ENCODE results near the gene MAT1A. TPM values are rescaled to one million over a fixed set of nuclear protein-coding genes. Genes with fewer than 3 reads are reported as not detected.

Gene MAT1A
- total and polyA plus RNA-seq, 2 experiments from 2014 or later: 38.3 to 62.1 TPM

DNA sequence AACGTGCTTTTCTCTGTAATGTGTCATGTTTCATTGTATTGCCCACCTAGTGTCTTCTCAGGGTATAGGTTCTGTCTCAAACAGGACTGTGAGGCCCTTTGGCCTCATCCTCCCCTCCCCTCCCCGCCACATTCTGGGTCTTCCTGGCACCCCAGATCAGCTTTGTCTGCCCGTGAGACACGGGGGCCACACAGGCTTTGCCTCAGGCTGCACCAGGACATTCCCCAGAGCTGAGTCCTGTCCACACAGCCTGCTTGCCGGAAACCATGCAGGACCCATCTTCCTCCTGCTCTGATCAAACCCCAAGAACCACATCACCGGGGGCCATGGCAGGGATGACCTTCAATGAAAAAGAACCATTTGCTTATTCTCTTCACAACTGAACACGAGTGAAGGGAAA, 18.6 kb downstream of the MAT1A start:
- TF ChIP-seq, protein P1, sequence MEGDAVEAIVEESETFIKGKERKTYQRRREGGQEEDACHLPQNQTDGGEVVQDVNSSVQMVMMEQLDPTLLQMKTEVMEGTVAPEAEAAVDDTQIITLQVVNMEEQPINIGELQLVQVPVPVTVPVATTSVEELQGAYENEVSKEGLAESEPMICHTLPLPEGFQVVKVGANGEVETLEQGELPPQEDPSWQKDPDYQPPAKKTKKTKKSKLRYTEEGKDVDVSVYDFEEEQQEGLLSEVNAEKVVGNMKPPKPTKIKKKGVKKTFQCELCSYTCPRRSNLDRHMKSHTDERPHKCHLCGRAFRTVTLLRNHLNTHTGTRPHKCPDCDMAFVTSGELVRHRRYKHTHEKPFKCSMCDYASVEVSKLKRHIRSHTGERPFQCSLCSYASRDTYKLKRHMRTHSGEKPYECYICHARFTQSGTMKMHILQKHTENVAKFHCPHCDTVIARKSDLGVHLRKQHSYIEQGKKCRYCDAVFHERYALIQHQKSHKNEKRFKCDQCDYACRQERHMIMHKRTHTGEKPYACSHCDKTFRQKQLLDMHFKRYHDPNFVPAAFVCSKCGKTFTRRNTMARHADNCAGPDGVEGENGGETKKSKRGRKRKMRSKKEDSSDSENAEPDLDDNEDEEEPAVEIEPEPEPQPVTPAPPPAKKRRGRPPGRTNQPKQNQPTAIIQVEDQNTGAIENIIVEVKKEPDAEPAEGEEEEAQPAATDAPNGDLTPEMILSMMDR (IDR thresholded peaks at IDR 0.05; ENCODE audit: poor library complexity): no peak
- TF ChIP-seq EZH2phosphoT487 (IDR thresholded peaks at IDR 0.05; ENCODE audit: low read depth, severe bottlenecking, unreplicated experiment): no peak
- TF ChIP-seq EZH2 (IDR thresholded peaks at IDR 0.05; ENCODE audit: borderline replicate concordance): no peak
- no peaks in the 10 kb centered on the region for H4K20me1 ChIP-seq (ENCODE audit: insufficient read depth, poor library complexity, severe bottlenecking)
- H3K9me3 ChIP-seq (ENCODE audit: low read depth): no peaks in the 10 kb centered on the region
- H3K27ac ChIP-seq: no peak overlapping the region
- H3K9me2 ChIP-seq (replicated peaks; ENCODE audit: insufficient read depth): no peaks in the 10 kb centered on the region
- no peaks in the 10 kb centered on the region for H3K79me2 ChIP-seq
- 89% methylated on average over 7 of the region's 7 CpGs for WGBS (ENCODE audit: low lambda C conversion rate, missing lambda C conversion rate)
- H3K4me3 ChIP-seq: no peak overlapping the region
- no peak overlapping the region for H3K4me2 ChIP-seq
- no peak for DNase-seq (ENCODE audit: low spot score)
- no peaks in the 10 kb centered on the region for H3K27me3 ChIP-seq
- H3K4me1 ChIP-seq (ENCODE audit: insufficient read depth): peaks cover 9% of the 10 kb centered on the region
- no peaks in the 10 kb centered on the region for H3K36me3 ChIP-seq (replicated peaks; ENCODE audit: insufficient read depth, low read depth)
- no peak overlapping the region for H2AFZ ChIP-seq

DNA sequence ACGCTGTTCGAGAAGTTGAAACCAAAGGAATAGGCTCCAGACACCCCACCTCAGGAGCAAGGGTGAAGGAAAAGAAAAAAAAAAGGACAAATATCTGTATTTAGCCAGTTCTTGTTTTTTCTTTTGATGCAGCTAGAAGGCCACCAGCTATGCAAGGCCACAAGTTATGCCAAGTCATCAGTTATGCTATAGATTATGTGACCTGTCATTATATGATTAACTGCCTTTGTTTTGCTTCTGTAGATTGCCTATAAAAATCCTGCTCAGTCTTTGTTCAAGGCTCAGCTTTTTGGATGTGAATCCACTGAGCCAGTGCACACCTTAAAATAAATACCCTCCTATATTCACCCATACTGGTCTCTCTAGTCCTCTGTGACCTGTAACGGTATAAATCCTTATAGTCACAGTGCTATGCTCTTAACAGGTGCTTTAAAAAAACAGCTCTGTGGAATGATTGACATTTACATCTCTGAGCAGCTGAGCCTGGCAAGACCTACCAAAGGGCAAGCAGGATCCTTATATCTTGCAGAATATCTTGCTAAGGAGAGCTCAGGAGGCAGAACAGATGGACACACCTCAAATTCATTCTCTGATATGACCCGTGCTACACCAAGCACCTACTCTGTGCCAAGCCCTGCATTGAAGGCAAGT, 20.4 kb downstream of the MAT1A start:
- Histone ChIP-seq H3K27me3 (no peaks in the 10 kb centered on the region), H4K20me1 (ENCODE audit: insufficient read depth, poor library complexity, severe bottlenecking) (no peaks in the 10 kb centered on the region), H2AFZ (no peak overlapping the region), H3K79me2 (no peaks in the 10 kb centered on the region), H3K9me3 (ENCODE audit: low read depth) (no peaks in the 10 kb centered on the region), H3K9me2 (replicated peaks; ENCODE audit: insufficient read depth) (no peaks in the 10 kb centered on the region), H3K36me3 (replicated peaks; ENCODE audit: insufficient read depth, low read depth) (no peaks in the 10 kb centered on the region), H3K27ac (no peak overlapping the region), H3K4me2 (no peak overlapping the region), H3K4me3 (no peak overlapping the region), H3K4me1 (ENCODE audit: insufficient read depth) (peaks cover 9% of the 10 kb centered on the region)
- no peak for DNase-seq (ENCODE audit: low spot score)
- 47% methylated on average over 4 of the region's 4 CpGs for WGBS (ENCODE audit: low lambda C conversion rate, missing lambda C conversion rate)
- TF ChIP-seq EZH2 (IDR thresholded peaks at IDR 0.05; ENCODE audit: borderline replicate concordance) (no peak), EZH2phosphoT487 (IDR thresholded peaks at IDR 0.05; ENCODE audit: low read depth, severe bottlenecking, unreplicated experiment) (no peak)
- TF ChIP-seq, protein P1 (IDR thresholded peaks at IDR 0.05; ENCODE audit: poor library complexity): no peak

DNA sequence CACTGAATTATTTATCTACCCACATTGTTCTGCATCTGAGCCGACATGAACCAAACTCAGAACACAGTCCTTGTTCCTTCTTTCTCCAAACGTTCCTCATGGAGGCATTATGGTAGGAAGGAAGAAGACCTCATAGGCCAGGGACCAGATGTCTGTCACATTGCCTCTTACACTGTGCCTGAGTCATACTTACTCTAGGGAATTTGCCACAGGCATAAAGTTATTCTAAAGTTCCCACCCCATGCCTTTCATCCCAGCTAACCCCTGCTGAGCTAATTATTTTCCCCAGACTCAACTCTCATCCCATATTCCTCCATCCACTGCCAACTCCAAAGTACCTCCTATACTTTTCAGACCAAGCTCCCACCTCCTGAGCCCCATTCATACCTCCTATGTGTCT, 21.2 kb downstream of the MAT1A start:
- WGBS (ENCODE audit: low lambda C conversion rate, missing lambda C conversion rate): 75% methylated on average over 2 of the region's 2 CpGs
- H3K9me3 ChIP-seq (ENCODE audit: low read depth): no peaks in the 10 kb centered on the region
- H4K20me1 ChIP-seq (ENCODE audit: insufficient read depth, poor library complexity, severe bottlenecking): no peaks in the 10 kb centered on the region
- H3K4me1 ChIP-seq (ENCODE audit: insufficient read depth): peaks cover 9% of the 10 kb centered on the region
- H3K4me3 ChIP-seq: no peak overlapping the region
- H3K27me3 ChIP-seq: no peaks in the 10 kb centered on the region
- H3K36me3 ChIP-seq (replicated peaks; ENCODE audit: insufficient read depth, low read depth): no peaks in the 10 kb centered on the region
- DNase-seq (ENCODE audit: low spot score): no peak
- no peak overlapping the region for H3K4me2 ChIP-seq
- no peaks in the 10 kb centered on the region for H3K9me2 ChIP-seq (replicated peaks; ENCODE audit: insufficient read depth)
- no peaks in the 10 kb centered on the region for H3K79me2 ChIP-seq
- no peak for TF ChIP-seq EZH2 (IDR thresholded peaks at IDR 0.05; ENCODE audit: borderline replicate concordance)
- no peak for TF ChIP-seq EZH2phosphoT487 (IDR thresholded peaks at IDR 0.05; ENCODE audit: low read depth, severe bottlenecking, unreplicated experiment)
- TF ChIP-seq, protein P1 (IDR thresholded peaks at IDR 0.05; ENCODE audit: poor library complexity): no peak
- H3K27ac ChIP-seq: no peak overlapping the region
- H2AFZ ChIP-seq: no peak overlapping the region

All from hepatocyte (in vitro differentiated cells).